ENCODE results near the gene PINLYP.
"Not testable (repeated sequence)": the region's sequence is repeated elsewhere in the genome, so short reads cannot be mapped to it uniquely, and the experiment has no call there.

The PINLYP gene

GRCh38 chr19:43575156-43575950 lies at the start of gene PINLYP, which contains the start of gene XRCC1:
Gene PINLYP, plus strand, starts transcription at chr19:43575801. Its CDS starts 1,391 bp downstream, at chr19:43577192.
Gene XRCC1, minus strand, starts transcription at chr19:43575527. Its CDS starts 69 bp downstream, at chr19:43575458.
- DNase-seq (ENCODE audit: low read depth): peak; percentile 91

GRCh38 chr19:43525836-43526771 lies 49.5 kb upstream of the PINLYP start:
- DNase-seq (ENCODE audit: low read depth): no peak

- peak; percentile 52 for DNase-seq (ENCODE audit: low read depth)
Observed at GRCh38 chr19:43526884-43527859, 48.4 kb upstream of the PINLYP start, which contains the start of gene ETHE1. Gene ETHE1, minus strand, starts transcription at chr19:43527201. Its CDS starts 24 bp downstream, at chr19:43527177.

GRCh38 chr19:43527860-43528622 lies 47.6 kb upstream of the PINLYP start:
- no peak for DNase-seq (ENCODE audit: low read depth)

- DNase-seq (ENCODE audit: low read depth): no peak
Observed at GRCh38 chr19:43532571-43532961, 43.0 kb upstream of the PINLYP start.

GRCh38 chr19:43532962-43533545 lies 42.5 kb upstream of the PINLYP start, which contains the start of gene ZNF575:
Gene ZNF575, plus strand, starts transcription at chr19:43533188. Its CDS starts 1,235 bp downstream, at chr19:43534423.
- DNase-seq (ENCODE audit: low read depth): peak; percentile 65

- peak; percentile 83 for DNase-seq (ENCODE audit: low read depth)
Observed at GRCh38 chr19:43533546-43534304, 41.9 kb upstream of the PINLYP start.

- DNase-seq (ENCODE audit: low read depth): no peak
Observed at GRCh38 chr19:43534305-43534815, 41.2 kb upstream of the PINLYP start.

- DNase-seq (ENCODE audit: low read depth): no peak
Observed at GRCh38 chr19:43534816-43535761, 40.5 kb upstream of the PINLYP start.

- no peak for DNase-seq (ENCODE audit: low read depth)
Observed at GRCh38 chr19:43538922-43539321, 36.7 kb upstream of the PINLYP start.

- no peak for DNase-seq (ENCODE audit: low read depth)
Observed at GRCh38 chr19:43540381-43540780, 35.2 kb upstream of the PINLYP start.

GRCh38 chr19:43541920-43542650 lies 33.5 kb upstream of the PINLYP start:
- DNase-seq (ENCODE audit: low read depth): no peak

GRCh38 chr19:43544077-43544476 lies 31.5 kb upstream of the PINLYP start:
- DNase-seq (ENCODE audit: low read depth): no peak

- no peak for DNase-seq (ENCODE audit: low read depth)
Observed at GRCh38 chr19:43545276-43545675, 30.3 kb upstream of the PINLYP start.

- DNase-seq (ENCODE audit: low read depth): no peak
Observed at GRCh38 chr19:43545981-43546380, 29.6 kb upstream of the PINLYP start.

- no peak for DNase-seq (ENCODE audit: low read depth)
Observed at GRCh38 chr19:43546581-43546980, 29.0 kb upstream of the PINLYP start.

GRCh38 chr19:43547926-43548325 lies 27.7 kb upstream of the PINLYP start:
- DNase-seq (ENCODE audit: low read depth): not testable (repeated sequence)
